B cell (primary cell): ENCODE data around the gene TAS1R1. TPM values are rescaled to one million over a fixed set of nuclear protein-coding genes. Genes with fewer than 3 reads are reported as not detected.

Experiments used
- polyA plus RNA-seq: library from polyadenylated mRNA; depleted of rRNA; stranded (reverse); fragments of >200 nt; gene quantifications from 2 replicates; pipeline ENCODE4 v1.2.3, GENCODE V29; 2012
- small RNA-seq: library from RNA; depleted of rRNA; stranded (forward); fragments of <200 nt; gene quantifications from one replicate; pipeline ENCODE3, GENCODE V24; 2012; ENCODE audit warnings: low replicate concordance, low read depth; ENCODE audit not compliant: insufficient read length
- total RNA-seq, 2 donors: library from RNA; stranded (reverse); fragments of 120-200 nt in 1 of 2; gene quantifications; 1 replicate in 1 of 2; 2 replicates in 1 of 2; pipeline versions ENCODE4 v1.2.3 to v1.2.4, GENCODE V29; 2013 to 2022

TAS1R1 gene
- total and polyA plus RNA-seq, 2 donors (not counting 1 experiment from before 2014, with no cell fraction given), result 0.09 TPM; not detected in 1

Small RNAs within 50 kb of the gene (small RNA-seq; reads per million reads assigned to genes)
- gene RNU6-731P, result not detected

Other genes starting within 250 kb of the TAS1R1 start
- gene ACOT7, start 161.5 kb upstream of the TAS1R1 start, total RNA-seq, result 4.0 and 4.2 TPM in 2 replicates
- 4.5 and 4.6 TPM in 2 replicates for gene ACOT7, start 161.5 kb upstream of the TAS1R1 start, polyA plus RNA-seq
- not detected in 2 replicates for gene HES2, start 135.4 kb upstream of the TAS1R1 start, total RNA-seq
- not detected in 2 replicates for gene HES2, start 135.4 kb upstream of the TAS1R1 start, polyA plus RNA-seq
- gene ESPN, start 130.5 kb upstream of the TAS1R1 start, total RNA-seq, result 0.25 TPM in 1 of 2 replicates, not detected in the other
- 0.07 and 0.19 TPM in 2 replicates for gene ESPN, start 130.5 kb upstream of the TAS1R1 start, polyA plus RNA-seq
- gene TNFRSF25, start 89.1 kb upstream of the TAS1R1 start, total RNA-seq, result 2.6 and 2.7 TPM in 2 replicates
- 7.1 and 16.1 TPM in 2 replicates for gene TNFRSF25, start 89.1 kb upstream of the TAS1R1 start, polyA plus RNA-seq
- gene PLEKHG5, start 63.6 kb upstream of the TAS1R1 start, total RNA-seq, result 0.20 and 0.49 TPM in 2 replicates
- 0.13 TPM in 1 of 2 replicates, not detected in the other for gene PLEKHG5, start 63.6 kb upstream of the TAS1R1 start, polyA plus RNA-seq
- gene NOL9, start 794 bp upstream of the TAS1R1 start, total RNA-seq, result 49.5 and 56.7 TPM in 2 replicates
- 23.8 and 35.6 TPM in 2 replicates for gene NOL9, start 794 bp upstream of the TAS1R1 start, polyA plus RNA-seq
- 65.6 and 79.0 TPM in 2 replicates for gene ZBTB48, start 24.7 kb downstream of the TAS1R1 start, total RNA-seq
- 100 and 103 TPM in 2 replicates for gene ZBTB48, start 24.7 kb downstream of the TAS1R1 start, polyA plus RNA-seq
- 29.9 and 31.0 TPM in 2 replicates for gene KLHL21, start 47.6 kb downstream of the TAS1R1 start, total RNA-seq
- gene KLHL21, start 47.6 kb downstream of the TAS1R1 start, polyA plus RNA-seq, result 9.6 and 14.4 TPM in 2 replicates
- 10.6 and 11.0 TPM in 2 replicates for gene PHF13, start 58.4 kb downstream of the TAS1R1 start, total RNA-seq
- gene PHF13, start 58.4 kb downstream of the TAS1R1 start, polyA plus RNA-seq, result 5.2 and 5.3 TPM in 2 replicates
- gene THAP3, start 69.6 kb downstream of the TAS1R1 start, total RNA-seq, result 24.6 and 30.4 TPM in 2 replicates
- 20.2 and 23.9 TPM in 2 replicates for gene THAP3, start 69.6 kb downstream of the TAS1R1 start, polyA plus RNA-seq
- 51.6 and 57.2 TPM in 2 replicates for gene DNAJC11, start 146.5 kb downstream of the TAS1R1 start, total RNA-seq
- gene DNAJC11, start 146.5 kb downstream of the TAS1R1 start, polyA plus RNA-seq, result 29.2 and 37.9 TPM in 2 replicates
- 45.7 and 48.3 TPM in 2 replicates for gene CAMTA1, start 230.1 kb downstream of the TAS1R1 start, total RNA-seq
- 42.2 and 56.8 TPM in 2 replicates for gene CAMTA1, start 230.1 kb downstream of the TAS1R1 start, polyA plus RNA-seq